ENCODE data around the gene PDGFC.
"Not testable (repeated sequence)": the region's sequence is repeated elsewhere in the genome, so short reads cannot be mapped to it uniquely, and the experiment has no call there.

The PDGFC gene

GRCh38 chr4:156901871-156902270 is 69.7 kb downstream of the PDGFC start:
- no peak for DNase-seq (ENCODE audit: low read depth in 2 of 2)

GRCh38 chr4:156898373-156899117 is 73.1 kb downstream of the PDGFC start:
- DNase-seq (ENCODE audit: low read depth in 2 of 2) = no peak

DNA sequence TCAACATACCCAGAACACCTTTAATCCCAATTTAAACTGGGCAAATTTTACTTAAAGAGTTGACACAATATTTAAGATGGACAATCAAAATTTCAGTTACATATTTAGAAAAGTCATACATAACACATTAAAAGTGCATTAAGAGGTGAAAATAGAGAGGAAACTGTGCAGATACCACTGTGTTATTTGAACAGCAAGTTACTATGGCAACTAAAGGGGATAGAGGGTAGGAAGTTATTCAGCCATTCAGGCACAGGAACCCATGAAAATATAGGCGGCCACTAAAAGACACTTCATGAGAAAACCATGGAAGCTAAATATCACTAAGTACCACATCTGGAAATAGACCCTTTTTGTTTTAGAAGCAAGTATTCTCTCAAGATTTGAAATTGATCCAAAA is 75.1 kb downstream of the PDGFC start:
- no peak for DNase-seq (ENCODE audit: low read depth in 2 of 2)

GRCh38 chr4:156894234-156894633 is 77.4 kb downstream of the PDGFC start:
- no peak for DNase-seq (ENCODE audit: low read depth in 2 of 2)

DNA sequence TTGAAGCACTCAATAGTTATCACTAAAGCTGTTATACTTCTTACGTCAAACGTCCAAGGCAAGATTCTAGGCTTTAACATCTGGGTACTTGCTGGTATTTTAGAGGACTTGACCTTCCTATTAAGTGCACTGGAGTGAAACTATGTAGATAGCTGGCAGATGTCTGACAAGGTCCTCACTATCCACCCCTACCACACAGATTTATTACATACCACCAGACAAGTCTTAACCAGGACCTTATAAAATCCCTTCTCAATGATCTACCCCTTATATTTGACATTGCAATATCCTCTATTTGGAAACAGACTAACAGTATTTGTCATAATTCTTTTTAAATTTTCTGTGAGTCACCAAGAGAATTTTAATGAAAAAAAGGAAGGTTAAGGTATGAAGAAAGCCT is 78.8 kb downstream of the PDGFC start:
- no peak for DNase-seq (ENCODE audit: low read depth in 2 of 2)

- DNase-seq (ENCODE audit: low read depth in 2 of 2) = no peak
These were observed 81.7 kb downstream of the PDGFC start for GRCh38 chr4:156889616-156890594.

DNA sequence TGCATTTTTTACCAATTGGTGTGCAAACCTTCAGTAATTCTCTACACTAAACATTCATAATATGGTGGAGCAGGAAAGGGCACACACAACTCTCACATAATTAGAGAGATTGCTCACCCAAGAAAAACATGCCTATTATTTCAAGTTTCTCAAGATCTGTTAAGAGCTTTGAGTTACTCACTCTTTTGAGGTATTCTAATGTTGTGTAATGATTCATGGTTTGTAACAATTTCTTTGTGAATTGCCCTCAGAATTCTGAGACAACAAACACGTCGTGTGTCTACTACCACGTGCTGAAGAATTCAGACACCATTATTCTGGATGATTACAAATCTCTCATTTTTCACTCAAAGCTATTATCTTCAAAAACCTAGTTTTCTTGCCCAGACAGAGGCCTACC is 82.8 kb downstream of the PDGFC start:
- DNase-seq (ENCODE audit: low read depth in 2 of 2) = no peak

GRCh38 chr4:156886481-156886880 is 85.1 kb downstream of the PDGFC start:
- no peak for DNase-seq (ENCODE audit: low read depth in 2 of 2)

GRCh38 chr4:156885374-156885773 is 86.2 kb downstream of the PDGFC start:
- DNase-seq (ENCODE audit: low read depth in 2 of 2) = no peak

DNA sequence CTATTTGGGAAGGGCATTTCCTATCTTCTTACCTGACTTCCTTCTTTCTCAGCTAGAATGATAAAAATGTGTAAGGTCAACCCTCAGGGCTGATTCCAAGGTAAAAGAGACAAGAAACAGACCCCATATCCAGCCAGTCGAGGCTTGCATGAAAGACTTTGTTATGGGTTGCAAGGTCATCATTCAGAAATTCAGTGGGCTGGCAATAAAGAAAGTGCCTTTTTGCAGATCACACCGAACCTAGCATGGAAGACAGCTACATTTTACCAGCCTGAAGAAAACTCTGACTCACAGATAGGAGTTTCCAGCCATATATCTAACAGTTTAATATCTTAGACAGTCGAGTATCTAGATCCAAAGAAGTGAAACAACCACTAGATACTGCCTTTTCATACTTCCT is 87.4 kb downstream of the PDGFC start:
- no peak for DNase-seq (ENCODE audit: low read depth in 2 of 2)

- no peak for DNase-seq (ENCODE audit: low read depth in 2 of 2)
These were observed 95.9 kb downstream of the PDGFC start for GRCh38 chr4:156875704-156876103.

GRCh38 chr4:156875055-156875454 is 96.5 kb downstream of the PDGFC start:
- DNase-seq (ENCODE audit: low read depth in 2 of 2) = no peak

GRCh38 chr4:156873799-156874198 is 97.8 kb downstream of the PDGFC start:
- no peak for DNase-seq (ENCODE audit: low read depth in 2 of 2)

DNA sequence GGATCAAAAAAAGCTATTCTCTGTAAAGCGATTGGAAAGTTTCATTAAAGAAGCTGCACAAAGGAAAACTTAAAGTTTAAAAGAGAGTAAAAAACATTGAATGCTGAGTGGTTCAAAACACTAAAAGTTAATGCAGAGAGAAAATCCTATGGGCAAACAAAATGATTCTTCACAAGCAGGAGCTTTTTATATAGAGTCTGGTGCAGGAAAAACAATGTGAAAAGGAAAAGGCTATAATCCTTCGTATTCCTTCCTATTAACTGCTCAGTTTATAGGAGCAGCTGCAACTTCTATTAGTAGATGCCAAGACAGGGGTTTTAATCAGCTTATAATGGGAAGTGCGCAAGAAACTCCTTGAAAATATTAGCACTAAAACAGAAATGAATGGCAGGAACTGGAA is 100.7 kb downstream of the PDGFC start:
- DNase-seq (ENCODE audit: low read depth in 2 of 2) = no peak

DNA sequence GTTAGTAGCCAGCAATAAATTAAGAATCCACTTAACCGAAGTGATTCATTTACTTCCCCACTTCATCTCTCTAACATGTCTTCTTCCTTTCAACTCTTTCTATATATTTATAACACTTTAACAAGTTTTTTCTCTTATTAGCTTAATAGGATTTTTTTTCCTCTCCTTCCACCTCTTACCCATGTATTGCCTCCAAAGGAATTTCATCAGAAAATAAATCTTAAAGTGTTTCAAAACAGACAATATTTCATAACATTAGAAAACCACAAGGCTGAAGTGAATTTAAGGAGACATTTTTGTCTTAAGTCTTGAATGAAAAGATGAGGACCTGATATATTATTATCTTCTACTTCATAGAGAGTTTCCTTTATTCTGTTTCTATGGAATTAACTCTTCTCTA is 101.5 kb downstream of the PDGFC start:
- DNase-seq (ENCODE audit: low read depth in 2 of 2) = no peak

- DNase-seq (ENCODE audit: low read depth in 2 of 2) = not testable (repeated sequence)
These were observed 105.5 kb downstream of the PDGFC start for GRCh38 chr4:156866088-156866487.

DNA sequence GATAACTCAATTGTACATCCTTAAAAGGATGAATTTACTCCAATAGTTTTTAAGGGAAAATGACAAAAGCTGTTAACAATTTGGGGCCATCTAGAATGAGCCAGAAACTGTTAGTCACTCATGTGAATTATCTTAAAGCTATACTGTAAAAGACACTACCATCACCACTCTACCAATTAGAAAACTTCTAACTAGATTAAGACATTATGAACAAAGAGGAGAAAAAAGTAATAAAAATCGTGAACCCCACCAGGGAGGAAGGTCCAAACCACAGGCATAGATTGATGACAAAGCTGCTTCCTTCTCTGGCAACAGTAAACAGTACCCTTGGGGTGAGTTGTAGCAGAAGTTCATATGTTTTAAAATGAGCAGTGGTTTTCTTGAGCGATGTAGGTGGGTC is 106.1 kb downstream of the PDGFC start:
- no peak for DNase-seq (ENCODE audit: low read depth in 2 of 2)

GRCh38 chr4:156858071-156858470 is 113.5 kb downstream of the PDGFC start:
- no peak for DNase-seq (ENCODE audit: low read depth in 2 of 2)

DNA sequence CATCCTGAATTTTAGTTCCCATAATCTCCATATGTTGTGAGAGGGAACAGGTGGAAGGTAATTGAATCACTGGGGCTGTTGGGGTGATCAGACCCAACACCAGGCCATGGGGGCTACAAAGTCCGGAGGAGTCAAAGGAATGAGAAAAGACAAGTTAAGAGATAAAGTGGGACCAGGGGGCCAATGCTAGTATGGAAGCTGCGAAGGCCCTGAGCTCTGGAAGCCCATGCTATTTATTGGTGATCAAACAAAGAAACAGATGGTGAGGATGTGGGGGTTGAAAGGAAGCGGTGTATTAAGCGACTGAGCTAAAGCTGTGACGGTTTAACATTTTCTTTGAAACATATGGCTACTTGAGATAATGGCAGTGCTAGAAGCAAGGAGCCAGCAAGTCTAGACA is 132.8 kb downstream of the PDGFC start:
- no peak for DNase-seq (ENCODE audit: low read depth in 2 of 2)

DNA sequence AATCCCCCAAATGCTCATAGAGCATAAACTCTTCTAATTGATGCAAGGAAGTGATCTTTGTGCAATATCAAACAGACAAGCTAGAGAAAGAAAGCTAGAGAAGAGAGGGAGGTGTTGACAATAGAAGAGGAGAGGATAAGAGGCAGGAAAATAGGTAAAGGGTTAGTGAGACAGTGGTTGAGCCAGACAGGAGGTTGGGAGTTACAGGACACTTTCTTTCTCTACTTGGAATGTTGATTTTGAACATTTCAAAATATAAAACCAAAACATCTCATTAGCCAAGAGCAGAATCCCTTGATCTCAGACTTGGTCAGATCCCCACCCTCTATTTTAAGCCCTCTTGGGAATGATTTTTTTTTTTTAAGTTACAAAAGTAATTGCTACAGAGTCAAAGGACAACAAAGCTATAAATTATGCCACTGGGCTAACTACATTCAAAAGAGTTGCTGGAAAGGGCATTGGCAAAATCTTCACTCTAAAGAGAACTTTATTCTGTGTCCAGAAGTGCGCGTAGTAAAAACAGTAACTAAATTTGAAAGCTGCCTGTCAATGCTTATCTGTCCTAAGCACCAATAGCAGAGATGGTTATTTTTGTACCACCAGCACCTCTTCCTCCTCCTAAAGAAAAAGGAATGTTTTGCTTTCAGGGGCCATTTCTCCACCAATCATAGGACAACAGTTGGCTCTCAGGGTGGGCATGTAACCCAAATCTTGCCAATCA is 133.8 kb downstream of the PDGFC start:
- no peak for DNase-seq (ENCODE audit: low read depth in 2 of 2)

- DNase-seq (ENCODE audit: low read depth in 2 of 2) = no peak
These were observed 138.7 kb downstream of the PDGFC start for GRCh38 chr4:156832886-156833285.

GRCh38 chr4:156830351-156830750 is 141.2 kb downstream of the PDGFC start:
- no peak for DNase-seq (ENCODE audit: low read depth in 2 of 2)
